Fibroblast of lung (primary cell): ENCODE data around the gene CEACAM7.

Source experiments
- EZH2 ChIP-seq: IDR thresholded peaks from 2 replicates; pipeline ENCODE4 v1.5.1; 2012; ENCODE audit warnings: low read length, control low read depth, mild to moderate bottlenecking; ENCODE audit errors: missing control alignments
- TF ChIP-seq, protein P1 (sequence below), 2 donors: IDR thresholded peaks in 1 of 2; conservative IDR thresholded peaks in 1 of 2; 1 replicate in 1 of 2; 2 replicates in 1 of 2; pipeline ENCODE4 v1.5.1; 2011 to 2012; ENCODE audit warnings: low read length in 2 of 2, control low read depth in 1 of 2, inconsistent platforms in 1 of 2, low read depth in 1 of 2, mild to moderate bottlenecking in 1 of 2

- TF ChIP-seq, protein P1, sequence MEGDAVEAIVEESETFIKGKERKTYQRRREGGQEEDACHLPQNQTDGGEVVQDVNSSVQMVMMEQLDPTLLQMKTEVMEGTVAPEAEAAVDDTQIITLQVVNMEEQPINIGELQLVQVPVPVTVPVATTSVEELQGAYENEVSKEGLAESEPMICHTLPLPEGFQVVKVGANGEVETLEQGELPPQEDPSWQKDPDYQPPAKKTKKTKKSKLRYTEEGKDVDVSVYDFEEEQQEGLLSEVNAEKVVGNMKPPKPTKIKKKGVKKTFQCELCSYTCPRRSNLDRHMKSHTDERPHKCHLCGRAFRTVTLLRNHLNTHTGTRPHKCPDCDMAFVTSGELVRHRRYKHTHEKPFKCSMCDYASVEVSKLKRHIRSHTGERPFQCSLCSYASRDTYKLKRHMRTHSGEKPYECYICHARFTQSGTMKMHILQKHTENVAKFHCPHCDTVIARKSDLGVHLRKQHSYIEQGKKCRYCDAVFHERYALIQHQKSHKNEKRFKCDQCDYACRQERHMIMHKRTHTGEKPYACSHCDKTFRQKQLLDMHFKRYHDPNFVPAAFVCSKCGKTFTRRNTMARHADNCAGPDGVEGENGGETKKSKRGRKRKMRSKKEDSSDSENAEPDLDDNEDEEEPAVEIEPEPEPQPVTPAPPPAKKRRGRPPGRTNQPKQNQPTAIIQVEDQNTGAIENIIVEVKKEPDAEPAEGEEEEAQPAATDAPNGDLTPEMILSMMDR (conservative IDR thresholded peaks at IDR 0.05 in 1 of 2, IDR thresholded peaks at IDR 0.05 in 1 of 2; ENCODE audit: low read depth in 1 of 2, low read length in 2 of 2), result no peak
- TF ChIP-seq EZH2, result no peak
These were observed 30.9 kb downstream of the CEACAM7 start for GRCh38 chr19:41657157-41657556.
